Mesenteric fat pad (tissue), 1 donor: ENCODE data around the gene OXCT2. TPM values are rescaled to one million over a fixed set of nuclear protein-coding genes. Genes with fewer than 3 reads are reported as not detected.
"Not testable (repeated sequence)": the region's sequence is repeated elsewhere in the genome, so short reads cannot be mapped to it uniquely, and the experiment has no call there.

Source experiments
- DNase-seq: peaks from one replicate; pipeline ENCODE4 v3.0.0-alpha.2; 2020; ENCODE audit warnings: low spot score
- long read RNA-seq: library from polyadenylated mRNA; unstranded; transcript quantifications from one replicate; pipeline ENCODE4 v2.0.0, GENCODE V29; 2020
- total RNA-seq: library from RNA; stranded (reverse); fragmentation: NEBNext Ultra II Directional; extraction: Animal tissue kit (Norgen Biotek cat#: 25700); gene quantifications from one replicate; pipeline ENCODE4 v1.2.1, GENCODE V29; 2021
- donor health status: DM: yes; HTN: yes; CAD: no.

The OXCT2 gene
- 0.87 TPM for total RNA-seq
- long read RNA-seq, partial matches to known transcripts: 0 of 3 reads
- long read RNA-seq, other reads (novel, unspliced or antisense): 0 of 3 reads

DNA sequence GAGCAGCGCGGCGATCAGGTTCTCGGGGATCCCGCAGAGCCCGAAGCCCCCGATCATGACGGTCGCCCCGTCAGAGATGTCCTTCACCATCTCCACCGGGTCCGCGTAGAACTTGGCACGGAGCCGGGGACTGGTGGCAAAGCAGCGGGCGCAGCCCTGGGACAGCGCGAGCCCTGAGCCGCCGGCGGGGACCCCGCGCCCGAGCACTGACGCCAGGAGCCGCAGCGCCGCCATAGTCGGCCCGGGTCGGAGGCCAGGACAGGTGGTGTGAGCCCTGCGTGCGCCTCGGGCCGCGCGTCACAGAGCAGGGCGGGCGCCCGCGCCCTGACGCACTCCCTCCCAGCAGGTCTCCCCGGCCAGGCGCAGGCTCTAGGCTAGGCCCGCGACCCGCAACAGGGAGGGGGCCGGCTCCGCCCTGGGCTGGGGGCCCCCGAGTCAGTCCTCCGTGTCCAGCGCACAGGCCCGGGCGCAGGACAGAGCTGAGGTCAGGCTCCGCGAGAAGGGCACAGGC is at the start of gene OXCT2:
TSS of gene OXCT2 (minus strand) at position 327 of the 511 bp plus-strand sequence. CDS start at position 234, 93 bp downstream.
- peak; percentile 53 for DNase-seq

DNA sequence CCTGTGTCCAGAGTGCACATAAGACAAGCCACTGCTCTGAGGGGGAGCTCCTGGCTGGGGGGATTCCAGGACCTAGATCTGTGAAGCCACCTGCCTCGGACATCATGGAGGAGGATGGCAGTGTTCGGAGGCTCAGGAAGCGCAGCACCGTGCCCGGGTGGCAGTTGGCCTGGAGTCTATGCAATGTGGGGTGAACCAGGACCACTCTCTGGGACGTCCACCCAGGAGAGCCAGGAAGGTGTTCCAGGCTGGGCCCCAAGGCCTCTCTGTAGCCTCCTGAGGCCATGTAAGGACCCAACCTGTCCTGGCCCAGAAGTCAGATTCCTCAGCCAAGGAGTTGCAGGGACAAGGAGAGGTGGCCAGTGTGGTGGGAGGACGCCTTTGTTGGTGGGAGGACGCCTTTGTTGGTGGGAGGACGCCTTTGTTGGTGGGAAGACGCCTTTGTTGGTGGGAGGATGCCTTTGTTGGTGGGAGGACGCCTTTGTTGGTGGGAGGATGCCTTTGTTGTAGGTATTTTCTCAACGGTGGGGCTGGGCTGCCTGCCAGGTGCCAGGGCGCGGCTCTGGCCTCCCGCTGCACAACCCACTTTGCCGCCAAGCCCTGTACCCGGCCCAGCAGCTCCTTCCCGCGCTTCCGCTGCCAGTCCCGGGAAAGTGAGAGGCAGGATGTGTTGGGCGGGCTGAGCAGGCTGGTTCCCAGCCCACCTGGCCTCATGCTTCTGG is 48.1 kb upstream of the OXCT2 start:
- DNase-seq: no peak

DNA sequence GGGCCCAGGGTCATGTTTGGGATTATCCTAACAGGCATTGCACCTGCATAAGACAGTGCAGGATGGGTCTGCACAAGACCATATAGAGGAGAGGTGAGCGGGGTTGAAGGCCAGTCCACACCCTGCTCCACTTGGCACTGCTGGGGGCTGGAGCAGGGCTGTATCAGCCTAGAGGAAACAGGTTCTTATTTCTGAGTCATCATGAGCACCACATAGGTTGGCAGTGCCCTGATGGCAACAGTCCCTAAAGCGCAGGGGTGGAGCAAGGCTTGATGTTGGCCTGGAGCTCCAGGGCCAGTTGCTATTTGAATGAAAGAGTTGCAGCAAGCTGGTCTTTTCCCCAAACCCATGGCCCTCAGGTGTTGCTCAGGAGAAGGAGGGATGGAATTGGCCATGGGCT is 47.3 kb upstream of the OXCT2 start:
- no peak for DNase-seq

DNA sequence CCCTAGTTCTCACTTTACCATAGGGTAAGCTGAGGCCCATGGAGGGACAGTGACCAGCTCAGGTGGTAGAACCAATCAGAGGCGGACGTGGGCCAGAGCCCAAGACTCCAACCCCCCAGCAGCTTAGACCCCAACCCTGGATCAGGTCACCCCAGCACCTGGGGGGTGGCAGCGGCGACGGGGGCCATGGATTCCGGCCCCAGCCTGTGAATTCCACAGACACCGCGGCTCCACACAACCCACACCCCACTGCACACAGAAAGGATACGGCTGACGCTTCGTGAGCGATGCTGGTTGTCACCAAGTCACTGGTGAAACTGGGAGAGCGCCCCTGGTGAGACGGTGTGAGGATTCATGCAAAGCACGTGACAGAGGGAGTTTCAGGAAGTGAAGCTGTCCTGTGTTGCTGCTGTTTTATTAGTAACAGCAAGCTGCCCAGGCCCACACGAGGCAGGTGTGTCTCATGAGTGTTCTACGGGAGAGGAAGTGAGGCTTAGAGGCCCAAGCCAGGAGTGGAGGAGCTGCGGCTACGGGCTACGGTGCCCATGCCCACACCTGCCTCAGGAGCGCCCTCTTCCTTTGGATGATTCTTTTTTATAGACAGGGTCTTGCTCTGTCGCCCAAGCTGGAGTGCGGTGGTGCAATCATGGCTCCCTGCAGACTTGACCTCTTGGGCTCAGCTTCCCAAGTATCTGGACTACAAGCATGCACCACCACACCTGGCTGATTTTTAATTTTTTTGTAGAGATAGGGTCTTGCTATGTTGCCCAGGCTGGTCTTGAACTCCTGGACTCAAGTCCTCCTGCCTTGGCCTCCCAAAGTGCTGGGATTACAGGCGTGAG is 46.2 kb upstream of the OXCT2 start:
- not testable (repeated sequence) for DNase-seq

DNA sequence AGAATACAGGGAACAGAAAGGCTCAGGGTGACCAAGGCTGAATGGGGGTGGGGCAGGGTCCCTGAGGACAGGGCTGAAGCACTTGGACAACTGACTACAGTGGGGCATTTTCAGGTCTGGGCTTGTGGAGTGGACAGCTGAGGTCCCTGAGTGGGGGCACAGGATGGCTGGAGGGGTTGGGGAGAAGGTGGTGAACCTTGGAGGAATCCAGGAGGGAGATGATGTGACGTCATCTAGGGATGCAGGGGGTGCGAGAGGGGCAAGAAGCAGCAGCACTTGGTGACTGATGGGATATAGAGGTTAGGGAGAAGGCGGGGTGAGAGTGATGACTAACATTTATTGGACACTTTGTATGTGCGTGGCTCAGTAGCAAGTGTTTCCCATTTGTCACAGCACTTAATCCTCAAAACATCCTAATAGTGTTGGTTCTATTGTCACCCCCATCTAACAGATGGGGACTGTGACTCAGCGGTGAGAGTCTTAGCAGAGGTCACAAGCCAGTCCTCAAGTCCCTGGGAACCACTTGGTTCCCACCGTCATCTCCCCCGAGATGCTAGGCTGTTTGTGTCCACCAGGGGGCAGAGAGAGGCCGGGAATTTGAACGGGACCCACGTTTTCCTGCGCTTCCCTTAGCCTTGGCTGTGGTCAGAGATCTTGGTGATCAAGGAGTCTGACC is 45.4 kb upstream of the OXCT2 start:
- DNase-seq: no peak

DNA sequence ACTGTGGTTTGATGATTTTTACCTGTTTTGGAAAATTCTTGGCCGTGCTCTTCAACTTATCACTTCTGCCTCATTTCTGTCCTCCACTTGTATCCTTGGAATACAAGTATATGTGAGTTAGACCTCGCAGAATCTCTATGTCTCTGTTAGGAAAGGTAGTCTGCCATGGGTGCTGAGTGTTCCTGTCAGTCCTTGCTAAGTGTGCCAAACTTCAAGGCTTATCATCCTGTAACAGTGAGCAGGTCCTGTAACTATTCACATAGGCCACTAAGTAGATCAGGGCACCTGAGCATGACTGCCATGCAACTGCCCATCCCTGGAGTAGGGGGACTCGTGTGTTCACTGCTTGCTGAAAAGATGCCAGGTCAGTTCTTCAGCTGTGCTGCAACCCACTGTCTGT is 41.8 kb upstream of the OXCT2 start:
- DNase-seq: no peak

- DNase-seq: no peak
These were observed 37.8 kb upstream of the OXCT2 start for GRCh38 chr1:39808784-39809517.

- peak; percentile 12 for DNase-seq
These were observed 34.2 kb upstream of the OXCT2 start for GRCh38 chr1:39805385-39805784.

DNA sequence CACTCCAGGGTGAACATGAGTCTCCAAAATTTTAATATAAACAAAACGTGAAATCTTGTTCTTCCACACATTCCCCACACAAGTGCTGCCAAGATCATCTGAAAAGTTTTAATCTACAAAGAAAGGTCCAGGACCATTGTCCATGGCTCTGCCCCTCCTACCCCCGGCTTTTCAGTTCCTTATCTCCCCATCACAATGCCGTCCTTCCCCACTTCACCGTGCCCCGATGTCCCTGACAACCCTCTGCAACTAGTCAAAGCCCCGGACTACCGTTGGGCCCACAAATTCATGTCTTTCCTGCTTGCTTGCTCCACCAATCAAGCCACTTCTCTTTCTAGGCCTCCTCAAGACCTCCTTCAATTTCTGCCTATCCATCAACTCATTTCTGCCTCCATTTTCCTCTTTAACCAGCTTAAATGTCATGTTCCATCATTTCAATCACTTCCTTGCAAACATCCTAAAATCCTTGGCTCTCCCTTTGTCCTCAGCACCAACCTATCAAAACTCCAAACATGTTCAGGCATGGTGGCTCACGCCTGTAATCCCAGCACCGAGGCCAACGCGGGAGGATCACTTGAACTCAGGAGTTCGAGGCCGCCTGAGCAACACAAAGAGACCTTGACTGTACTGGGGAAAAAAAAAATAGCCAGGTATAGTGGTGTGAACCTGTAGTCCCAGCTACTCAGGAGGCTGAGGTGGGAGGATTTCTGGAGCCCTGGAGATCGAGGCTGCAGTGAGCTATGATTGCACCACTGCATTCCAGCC is 31.5 kb upstream of the OXCT2 start:
- peak; percentile 37 for DNase-seq

- DNase-seq: peak; percentile 14
These were observed 29.3 kb upstream of the OXCT2 start for GRCh38 chr1:39800471-39800835.

GRCh38 chr1:39799770-39800470 is 28.8 kb upstream of the OXCT2 start:
- peak; percentile 92 for DNase-seq

- DNase-seq: peak; percentile 90
These were observed 28.0 kb upstream of the OXCT2 start for GRCh38 chr1:39798859-39799769.

- DNase-seq: peak; percentile 41
These were observed 24.5 kb upstream of the OXCT2 start for GRCh38 chr1:39795651-39796050.

GRCh38 chr1:39791838-39792237 is 20.7 kb upstream of the OXCT2 start:
- no peak for DNase-seq

DNA sequence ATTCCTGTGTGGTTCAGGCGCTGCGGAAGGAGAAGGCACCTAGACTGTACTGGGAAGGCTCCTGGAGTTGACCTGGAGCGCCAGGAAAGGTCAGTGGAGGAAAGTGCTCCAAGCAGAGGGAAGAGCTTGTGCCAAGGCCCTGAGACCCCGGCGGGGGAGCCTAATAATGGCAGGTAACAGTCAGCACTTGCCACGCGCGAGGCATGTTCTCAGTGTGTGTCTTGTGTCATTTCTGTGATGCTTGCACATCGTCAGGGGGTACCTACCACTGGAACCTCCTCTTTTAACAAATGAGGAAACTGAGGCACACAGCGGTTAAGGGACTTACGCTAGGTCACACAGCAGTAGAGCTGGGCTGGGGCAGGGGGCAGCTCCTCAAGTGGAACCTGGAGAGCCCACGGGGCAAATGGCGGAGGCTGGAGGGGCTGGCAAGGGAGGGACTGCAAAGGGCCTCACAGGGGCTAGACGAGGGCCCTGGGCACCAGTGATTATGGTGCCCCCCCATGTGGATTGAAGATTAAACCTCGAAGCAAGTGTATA is 18.5 kb upstream of the OXCT2 start:
- DNase-seq: peak; percentile 73

DNA sequence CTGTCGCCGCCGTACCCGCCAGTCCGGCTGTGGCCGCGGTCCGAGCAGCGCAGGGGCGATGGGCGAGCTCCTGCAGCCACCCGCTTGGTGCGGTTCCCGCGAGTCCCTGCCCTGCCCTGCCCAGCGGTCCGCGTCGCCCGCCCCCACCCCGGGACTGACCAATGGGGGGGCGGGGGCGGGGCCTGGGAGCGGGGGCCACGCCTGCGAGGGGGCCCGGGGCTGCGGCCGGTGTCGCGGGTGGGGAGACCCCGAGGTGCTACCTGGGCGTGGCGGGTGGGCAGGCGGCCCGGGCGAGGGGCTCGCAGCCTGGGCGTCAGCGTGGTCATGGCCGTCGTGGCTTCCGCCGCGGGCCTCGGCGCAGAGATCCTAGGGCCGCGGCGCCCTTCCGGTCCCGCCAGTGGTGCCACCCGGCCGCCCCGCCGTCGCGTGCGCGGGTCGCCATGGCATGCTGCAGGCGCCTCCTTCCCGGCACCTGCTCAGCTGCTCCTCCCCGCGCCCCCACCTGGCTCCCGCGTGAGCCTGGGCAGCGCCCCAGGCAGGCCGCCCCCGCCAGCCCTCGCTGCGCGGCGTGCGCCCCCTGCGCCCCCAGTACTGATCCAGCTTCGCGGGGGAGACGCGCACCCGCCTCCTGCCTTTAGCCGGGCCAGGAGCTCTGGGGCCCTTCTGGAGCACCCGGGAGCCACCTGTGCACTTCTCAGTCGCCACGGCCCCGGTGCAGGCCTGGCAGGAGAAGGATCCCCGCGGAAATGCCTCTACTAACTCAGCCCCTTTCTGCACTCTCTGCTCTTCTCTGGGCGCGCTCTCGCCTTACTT is 17.8 kb upstream of the OXCT2 start, which contains the start of gene BMP8B:
TSS of gene BMP8B (minus strand) at position 108 of the 813 bp plus-strand sequence. CDS start 380 bp downstream, outside the sequence.
- peak; percentile 89 for DNase-seq

DNA sequence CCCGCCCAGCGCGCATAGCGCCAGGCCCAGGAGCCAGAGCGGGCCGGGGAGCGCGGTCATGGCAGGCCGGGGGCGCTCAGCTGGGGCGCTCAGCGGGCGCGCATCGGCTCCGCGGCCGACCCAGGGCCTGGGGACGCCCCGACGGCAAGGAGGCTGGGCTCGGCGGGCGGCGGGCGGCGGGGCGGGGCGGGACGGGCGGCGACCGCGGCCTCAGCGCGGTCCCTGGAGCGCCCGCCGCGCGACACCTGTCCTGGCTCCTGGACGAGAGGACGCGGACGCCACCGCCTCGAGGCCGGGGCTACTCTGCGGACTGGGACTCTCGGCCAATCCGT is 17.2 kb upstream of the OXCT2 start:
- DNase-seq: no peak
